Activated naive CD8-positive, alpha-beta T cell (primary cell): ENCODE data around the gene JAKMIP2.

ENCODE experiments used
- H3K27ac Mint-ChIP-seq: one replicate; pipeline ENCODE4 v1.8.0; 2021; ENCODE audit warnings: mixed read lengths
- H3K27me3 Mint-ChIP-seq: one replicate; pipeline ENCODE4 v1.8.0; 2021; ENCODE audit warnings: mixed read lengths
- H3K36me3 Mint-ChIP-seq: one replicate; pipeline ENCODE4 v1.8.0; 2021; ENCODE audit warnings: mixed read lengths
- H3K4me1 Mint-ChIP-seq: one replicate; pipeline ENCODE4 v1.8.0; 2021; ENCODE audit warnings: low read depth, mixed read lengths
- H3K4me3 Mint-ChIP-seq: one replicate; pipeline ENCODE4 v1.8.0; 2021; ENCODE audit warnings: mild to moderate bottlenecking, mixed read lengths
- H3K9me3 Mint-ChIP-seq: one replicate; pipeline ENCODE4 v1.8.0; 2021; ENCODE audit warnings: low read depth, mixed read lengths

The JAKMIP2 gene

GRCh38 chr5:147708708-147709107, 73.8 kb downstream of the JAKMIP2 start:
- H3K4me1 Mint-ChIP-seq = no peaks in the 10 kb centered on the region
- H3K27me3 Mint-ChIP-seq = no peaks in the 10 kb centered on the region
- H3K9me3 Mint-ChIP-seq = no peaks in the 10 kb centered on the region
- H3K27ac Mint-ChIP-seq = no peak overlapping the region
- no peak overlapping the region for H3K4me3 Mint-ChIP-seq
- H3K36me3 Mint-ChIP-seq = no peaks in the 10 kb centered on the region

- Mint-ChIP-seq H3K9me3 (no peaks in the 10 kb centered on the region), H3K4me1 (no peaks in the 10 kb centered on the region), H3K4me3 (no peak overlapping the region), H3K27me3 (no peaks in the 10 kb centered on the region), H3K27ac (no peak overlapping the region), H3K36me3 (no peaks in the 10 kb centered on the region)
Measured at GRCh38 chr5:147704544-147704943, 78.0 kb downstream of the JAKMIP2 start.

- no peak overlapping the region for H3K27ac Mint-ChIP-seq
- H3K4me1 Mint-ChIP-seq = no peaks in the 10 kb centered on the region
- peaks cover 8% of the 10 kb centered on the region for H3K36me3 Mint-ChIP-seq
- H3K4me3 Mint-ChIP-seq = no peak overlapping the region
- no peaks in the 10 kb centered on the region for H3K27me3 Mint-ChIP-seq
- H3K9me3 Mint-ChIP-seq = peaks cover 14% of the 10 kb centered on the region
Measured at GRCh38 chr5:147701468-147701867, 81.1 kb downstream of the JAKMIP2 start.

- no peak overlapping the region for H3K27ac Mint-ChIP-seq
- no peaks in the 10 kb centered on the region for H3K4me1 Mint-ChIP-seq
- no peaks in the 10 kb centered on the region for H3K27me3 Mint-ChIP-seq
- H3K4me3 Mint-ChIP-seq = no peak overlapping the region
- peaks cover 15% of the 10 kb centered on the region for H3K9me3 Mint-ChIP-seq
- H3K36me3 Mint-ChIP-seq = peaks cover 8% of the 10 kb centered on the region
Measured at GRCh38 chr5:147699496-147700088, 82.9 kb downstream of the JAKMIP2 start.

GRCh38 chr5:147697380-147697779, 85.1 kb downstream of the JAKMIP2 start:
- Mint-ChIP-seq H3K27me3 (no peaks in the 10 kb centered on the region), H3K36me3 (peaks cover 8% of the 10 kb centered on the region), H3K4me3 (no peak overlapping the region), H3K9me3 (peaks cover 15% of the 10 kb centered on the region), H3K4me1 (no peaks in the 10 kb centered on the region), H3K27ac (no peak overlapping the region)

- no peaks in the 10 kb centered on the region for H3K4me1 Mint-ChIP-seq
- H3K36me3 Mint-ChIP-seq = peaks cover 8% of the 10 kb centered on the region
- H3K27ac Mint-ChIP-seq = no peak overlapping the region
- H3K27me3 Mint-ChIP-seq = no peaks in the 10 kb centered on the region
- no peak overlapping the region for H3K4me3 Mint-ChIP-seq
- H3K9me3 Mint-ChIP-seq = peaks cover 15% of the 10 kb centered on the region
Measured at GRCh38 chr5:147694772-147695171, 87.8 kb downstream of the JAKMIP2 start.

- H3K27me3 Mint-ChIP-seq = no peaks in the 10 kb centered on the region
- no peaks in the 10 kb centered on the region for H3K36me3 Mint-ChIP-seq
- H3K4me1 Mint-ChIP-seq = no peaks in the 10 kb centered on the region
- H3K9me3 Mint-ChIP-seq = peaks cover 7% of the 10 kb centered on the region
- H3K27ac Mint-ChIP-seq = no peak overlapping the region
- no peak overlapping the region for H3K4me3 Mint-ChIP-seq
Measured at GRCh38 chr5:147693233-147693632, 89.3 kb downstream of the JAKMIP2 start.

- Mint-ChIP-seq H3K4me1 (no peaks in the 10 kb centered on the region), H3K27ac (no peak overlapping the region), H3K4me3 (no peak overlapping the region), H3K27me3 (no peaks in the 10 kb centered on the region), H3K36me3 (no peaks in the 10 kb centered on the region), H3K9me3 (no peaks in the 10 kb centered on the region)
Measured at GRCh38 chr5:147691130-147691529, 91.4 kb downstream of the JAKMIP2 start.

GRCh38 chr5:147690595-147690994, 91.9 kb downstream of the JAKMIP2 start:
- H3K4me3 Mint-ChIP-seq = no peak overlapping the region
- no peaks in the 10 kb centered on the region for H3K4me1 Mint-ChIP-seq
- no peaks in the 10 kb centered on the region for H3K36me3 Mint-ChIP-seq
- no peaks in the 10 kb centered on the region for H3K27me3 Mint-ChIP-seq
- no peaks in the 10 kb centered on the region for H3K9me3 Mint-ChIP-seq
- no peak overlapping the region for H3K27ac Mint-ChIP-seq

- no peaks in the 10 kb centered on the region for H3K9me3 Mint-ChIP-seq
- H3K27me3 Mint-ChIP-seq = no peaks in the 10 kb centered on the region
- H3K36me3 Mint-ChIP-seq = no peaks in the 10 kb centered on the region
- H3K4me1 Mint-ChIP-seq = no peaks in the 10 kb centered on the region
- no peak overlapping the region for H3K4me3 Mint-ChIP-seq
- H3K27ac Mint-ChIP-seq = no peak overlapping the region
Measured at GRCh38 chr5:147689426-147689825, 93.1 kb downstream of the JAKMIP2 start.

GRCh38 chr5:147688656-147689356, 93.7 kb downstream of the JAKMIP2 start:
- no peak overlapping the region for H3K27ac Mint-ChIP-seq
- no peaks in the 10 kb centered on the region for H3K36me3 Mint-ChIP-seq
- no peaks in the 10 kb centered on the region for H3K9me3 Mint-ChIP-seq
- H3K27me3 Mint-ChIP-seq = no peaks in the 10 kb centered on the region
- H3K4me1 Mint-ChIP-seq = no peaks in the 10 kb centered on the region
- H3K4me3 Mint-ChIP-seq = no peak overlapping the region

GRCh38 chr5:147687118-147687517, 95.4 kb downstream of the JAKMIP2 start:
- Mint-ChIP-seq H3K36me3 (no peaks in the 10 kb centered on the region), H3K4me3 (no peak overlapping the region), H3K27ac (no peak overlapping the region), H3K4me1 (no peaks in the 10 kb centered on the region), H3K9me3 (no peaks in the 10 kb centered on the region), H3K27me3 (no peaks in the 10 kb centered on the region)

GRCh38 chr5:147686421-147686820, 96.1 kb downstream of the JAKMIP2 start:
- Mint-ChIP-seq H3K4me3 (no peak overlapping the region), H3K36me3 (no peaks in the 10 kb centered on the region), H3K4me1 (no peaks in the 10 kb centered on the region), H3K27ac (no peak overlapping the region), H3K9me3 (no peaks in the 10 kb centered on the region), H3K27me3 (no peaks in the 10 kb centered on the region)

GRCh38 chr5:147685993-147686392, 96.5 kb downstream of the JAKMIP2 start:
- no peaks in the 10 kb centered on the region for H3K9me3 Mint-ChIP-seq
- no peak overlapping the region for H3K4me3 Mint-ChIP-seq
- no peaks in the 10 kb centered on the region for H3K27me3 Mint-ChIP-seq
- no peaks in the 10 kb centered on the region for H3K4me1 Mint-ChIP-seq
- H3K36me3 Mint-ChIP-seq = no peaks in the 10 kb centered on the region
- H3K27ac Mint-ChIP-seq = no peak overlapping the region

- no peaks in the 10 kb centered on the region for H3K27me3 Mint-ChIP-seq
- H3K4me3 Mint-ChIP-seq = no peak overlapping the region
- H3K36me3 Mint-ChIP-seq = peaks cover 3% of the 10 kb centered on the region
- H3K4me1 Mint-ChIP-seq = no peaks in the 10 kb centered on the region
- H3K9me3 Mint-ChIP-seq = no peaks in the 10 kb centered on the region
- H3K27ac Mint-ChIP-seq = no peak overlapping the region
Measured at GRCh38 chr5:147675168-147675567, 107.4 kb downstream of the JAKMIP2 start.

GRCh38 chr5:147674411-147674810, 108.1 kb downstream of the JAKMIP2 start:
- Mint-ChIP-seq H3K36me3 (peaks cover 3% of the 10 kb centered on the region), H3K27ac (no peak overlapping the region), H3K27me3 (no peaks in the 10 kb centered on the region), H3K9me3 (no peaks in the 10 kb centered on the region), H3K4me3 (no peak overlapping the region), H3K4me1 (no peaks in the 10 kb centered on the region)
